ENCODE data around the gene TUBGCP2. TPM values are rescaled to one million over a fixed set of nuclear protein-coding genes. Genes with fewer than 3 reads are reported as not detected.

Gene TUBGCP2
- total RNA-seq, 1 experiment from 2014 or later = 52.4 TPM

DNA sequence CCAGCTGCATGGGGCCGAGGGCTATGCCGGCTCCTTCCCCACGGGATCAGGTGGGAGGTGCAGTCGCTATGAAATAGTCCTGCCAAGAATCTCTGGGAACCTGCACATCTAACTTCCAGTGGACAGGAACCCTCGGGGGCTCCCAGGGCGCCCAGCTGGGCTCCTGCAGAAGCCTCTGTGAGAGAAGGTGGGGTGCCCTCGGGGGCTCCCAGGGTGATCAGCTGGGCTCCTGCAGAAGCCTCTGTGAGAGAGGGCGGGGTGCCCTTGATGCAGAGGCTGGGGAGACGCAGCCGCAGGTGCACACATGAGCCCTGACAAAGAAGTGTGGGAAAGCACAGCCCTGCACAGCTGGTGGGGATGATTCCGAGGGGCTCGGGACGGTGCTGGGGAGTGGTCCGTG lies 65.1 kb downstream of the TUBGCP2 start:
- Histone ChIP-seq H3K9ac (ENCODE audit: extremely low read depth, insufficient read length, low read length) (no peak overlapping the region), H3K23ac (ENCODE audit: insufficient read length, low read depth, low read length) (no peak overlapping the region), H3K79me1 (ENCODE audit: insufficient read depth, low read depth, low read length, poor library complexity, severe bottlenecking) (no peaks in the 10 kb centered on the region), H2BK12ac (ENCODE audit: insufficient read length, low read depth, low read length) (no peak overlapping the region), H3K27me3 (ENCODE audit: insufficient read depth, low read length) (peaks cover 2% of the 10 kb centered on the region; the same call in 1 of the 2 replicates), H2BK5ac (ENCODE audit: insufficient read length, low read length) (no peak overlapping the region), H3K79me2 (ENCODE audit: insufficient read depth, low read length) (no peaks in the 10 kb centered on the region), H2AK5ac (ENCODE audit: insufficient read length, low read length) (no peak overlapping the region), H4K8ac (replicated peaks; ENCODE audit: insufficient read length, low read depth, low read length) (no peak overlapping the region), H3K18ac (ENCODE audit: insufficient read length, low read depth, low read length) (peak overlapping the region; percentile 4), H2BK15ac (ENCODE audit: low read depth, low read length) (no peak overlapping the region), H3T11ph (ENCODE audit: low read length) (no peak overlapping the region), H4K20me1 (ENCODE audit: control insufficient read depth, insufficient read depth, insufficient read length) (no peaks in the 10 kb centered on the region), H3K9me3 (ENCODE audit: control insufficient read depth, low read depth, low read length) (no peaks in the 10 kb centered on the region), H3K56ac (ENCODE audit: insufficient read length, low read depth, low read length) (no peak overlapping the region), H4K91ac (ENCODE audit: insufficient read length, low read depth, low read length) (no peak overlapping the region), H3K4ac (ENCODE audit: low read depth, low read length) (no peak overlapping the region), H2AFZ (ENCODE audit: low read length) (no peak overlapping the region), H3K14ac (ENCODE audit: insufficient read depth, low read length) (no peak overlapping the region), H3K4me2 (ENCODE audit: insufficient read depth, insufficient read length, low read length) (no peak overlapping the region), H4K5ac (ENCODE audit: insufficient read length, low read depth, low read length) (no peak overlapping the region), H3K27ac (ENCODE audit: insufficient read length, low read depth, low read length) (no peak overlapping the region), H2BK20ac (ENCODE audit: low read depth, low read length, poor library complexity, severe bottlenecking) (no peak overlapping the region), H3K4me1 (ENCODE audit: insufficient read depth, low read length) (no peaks in the 10 kb centered on the region), H2BK120ac (ENCODE audit: low read depth, low read length, poor library complexity, severe bottlenecking) (no peak overlapping the region), H3K23me2 (ENCODE audit: insufficient read length, low read depth, low read length, poor library complexity, severe bottlenecking) (peaks cover 5% of the 10 kb centered on the region)
- peaks cover 0 to 20% (median 0%) of the 10 kb centered on the region in 3 experiments; a peak in 3 of 7 replicates for H3K36me3 Mint-ChIP-seq (ENCODE audit: insufficient read depth in 1 of 3, low read depth in 3 of 3)
- no peaks in the 10 kb centered on the region; a peak in 1 of 5 replicates for H3K9me3 Mint-ChIP-seq
- TF ChIP-seq, protein P1, sequence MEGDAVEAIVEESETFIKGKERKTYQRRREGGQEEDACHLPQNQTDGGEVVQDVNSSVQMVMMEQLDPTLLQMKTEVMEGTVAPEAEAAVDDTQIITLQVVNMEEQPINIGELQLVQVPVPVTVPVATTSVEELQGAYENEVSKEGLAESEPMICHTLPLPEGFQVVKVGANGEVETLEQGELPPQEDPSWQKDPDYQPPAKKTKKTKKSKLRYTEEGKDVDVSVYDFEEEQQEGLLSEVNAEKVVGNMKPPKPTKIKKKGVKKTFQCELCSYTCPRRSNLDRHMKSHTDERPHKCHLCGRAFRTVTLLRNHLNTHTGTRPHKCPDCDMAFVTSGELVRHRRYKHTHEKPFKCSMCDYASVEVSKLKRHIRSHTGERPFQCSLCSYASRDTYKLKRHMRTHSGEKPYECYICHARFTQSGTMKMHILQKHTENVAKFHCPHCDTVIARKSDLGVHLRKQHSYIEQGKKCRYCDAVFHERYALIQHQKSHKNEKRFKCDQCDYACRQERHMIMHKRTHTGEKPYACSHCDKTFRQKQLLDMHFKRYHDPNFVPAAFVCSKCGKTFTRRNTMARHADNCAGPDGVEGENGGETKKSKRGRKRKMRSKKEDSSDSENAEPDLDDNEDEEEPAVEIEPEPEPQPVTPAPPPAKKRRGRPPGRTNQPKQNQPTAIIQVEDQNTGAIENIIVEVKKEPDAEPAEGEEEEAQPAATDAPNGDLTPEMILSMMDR (conservative IDR thresholded peaks at IDR 0.05) = no peak
- no peak overlapping the region for H3K27ac Mint-ChIP-seq
- no peak for DNase-seq
- H3K27me3 Mint-ChIP-seq (ENCODE audit: low read depth) = peaks cover 12% of the 10 kb centered on the region
- no peak overlapping the region for H3K4me3 Mint-ChIP-seq
- WGBS (ENCODE audit: extremely low coverage, insufficient read length, low lambda C conversion rate) = no CpG with 5 or more reads among the region's 14 CpGs
- H3K4me1 Mint-ChIP-seq = peaks cover 28 to 40% of the 10 kb centered on the region in 2 experiments

Measured in H9 (cell line).